Measurements from ENCODE around the gene ADRA1B. TPM values are rescaled to one million over a fixed set of nuclear protein-coding genes. Genes with fewer than 3 reads are reported as not detected.

ADRA1B gene
- total RNA-seq, 1 experiment from 2014 or later = not detected

DNA sequence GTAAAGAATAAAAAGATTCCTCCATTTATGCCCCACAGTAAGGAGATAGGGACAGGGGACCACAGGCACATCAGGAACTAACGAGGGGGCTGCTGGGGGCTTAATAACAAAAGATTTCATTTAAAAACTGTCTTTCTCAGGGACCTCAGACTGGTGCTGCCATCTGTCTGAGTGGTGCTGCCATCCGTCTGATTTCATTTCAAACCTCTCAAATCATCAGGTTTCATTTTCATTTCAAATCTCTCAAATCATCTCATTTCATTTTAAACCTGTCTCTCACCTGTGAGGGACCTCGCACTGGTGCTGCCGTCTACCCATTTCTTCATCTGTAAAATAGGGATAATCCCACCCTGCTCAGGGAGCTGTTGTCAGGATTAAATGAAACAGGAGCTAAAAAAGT is 45.9 kb downstream of the ADRA1B start:
- no peaks in the 10 kb centered on the region for H3K79me2 ChIP-seq (ENCODE audit: insufficient read depth, low read length)
- H2BK20ac ChIP-seq (ENCODE audit: low read depth, low read length, poor library complexity, severe bottlenecking) = no peak overlapping the region
- no peaks in the 10 kb centered on the region for H3K4me1 ChIP-seq (ENCODE audit: insufficient read depth, low read length)
- no peak overlapping the region for H3K56ac ChIP-seq (ENCODE audit: insufficient read length, low read depth, low read length)
- no peaks in the 10 kb centered on the region for H3K9me3 ChIP-seq (ENCODE audit: control insufficient read depth, low read depth, low read length)
- no peak overlapping the region for H2BK5ac ChIP-seq (ENCODE audit: insufficient read length, low read length)
- H3K4ac ChIP-seq (ENCODE audit: low read depth, low read length) = no peak overlapping the region
- H3K18ac ChIP-seq (ENCODE audit: insufficient read length, low read depth, low read length) = no peak overlapping the region
- no peak for DNase-seq
- no CpG with 5 or more reads among the region's 4 CpGs for WGBS (ENCODE audit: extremely low coverage, insufficient read length, low lambda C conversion rate)
- H4K20me1 ChIP-seq (ENCODE audit: control insufficient read depth, insufficient read depth, insufficient read length) = no peaks in the 10 kb centered on the region
- no peak overlapping the region for H3K9ac ChIP-seq (ENCODE audit: extremely low read depth, insufficient read length, low read length)
- no peak overlapping the region for H3K23ac ChIP-seq (ENCODE audit: insufficient read length, low read depth, low read length)
- H3K23me2 ChIP-seq (ENCODE audit: insufficient read length, low read depth, low read length, poor library complexity, severe bottlenecking) = no peaks in the 10 kb centered on the region
- no peak overlapping the region for H3K4me2 ChIP-seq (ENCODE audit: insufficient read depth, insufficient read length, low read length)
- Mint-ChIP-seq H3K4me3 (no peak overlapping the region), H3K27ac (no peak overlapping the region), H3K27me3 (ENCODE audit: low read depth) (peaks cover 5% of the 10 kb centered on the region), H3K36me3 (ENCODE audit: insufficient read depth in 1 of 3, low read depth in 3 of 3) (no peaks in the 10 kb centered on the region), H3K4me1 (peaks cover 0 to 3% of the 10 kb centered on the region in 2 experiments; a peak in 1 of 4 replicates), H3K9me3 (no peaks in the 10 kb centered on the region)
- H3K14ac ChIP-seq (ENCODE audit: insufficient read depth, low read length) = no peak overlapping the region
- no peak overlapping the region for H4K8ac ChIP-seq (replicated peaks; ENCODE audit: insufficient read length, low read depth, low read length)
- H4K91ac ChIP-seq (ENCODE audit: insufficient read length, low read depth, low read length) = no peak overlapping the region
- H2BK15ac ChIP-seq (ENCODE audit: low read depth, low read length) = no peak overlapping the region
- TF ChIP-seq CTCF (conservative IDR thresholded peaks at IDR 0.05) = no peak
- H3T11ph ChIP-seq (ENCODE audit: low read length) = no peak overlapping the region
- H3K79me1 ChIP-seq (ENCODE audit: insufficient read depth, low read depth, low read length, poor library complexity, severe bottlenecking) = no peaks in the 10 kb centered on the region
- H2AK5ac ChIP-seq (ENCODE audit: insufficient read length, low read length) = no peak overlapping the region
- H4K5ac ChIP-seq (ENCODE audit: insufficient read length, low read depth, low read length) = no peak overlapping the region
- no peak overlapping the region for H2BK120ac ChIP-seq (ENCODE audit: low read depth, low read length, poor library complexity, severe bottlenecking)
- no peaks in the 10 kb centered on the region; the same call in 1 of the 2 replicates for H3K27me3 ChIP-seq (ENCODE audit: insufficient read depth, low read length)
- H2BK12ac ChIP-seq (ENCODE audit: insufficient read length, low read depth, low read length) = no peak overlapping the region
- H2AFZ ChIP-seq (ENCODE audit: low read length) = no peak overlapping the region
- H3K27ac ChIP-seq (ENCODE audit: insufficient read length, low read depth, low read length) = no peak overlapping the region
